ENCODE data around the gene SLC25A29. TPM values are rescaled to one million over a fixed set of nuclear protein-coding genes. Genes with fewer than 3 reads are reported as not detected.
"Not testable (repeated sequence)": the region's sequence is repeated elsewhere in the genome, so short reads cannot be mapped to it uniquely, and the experiment has no call there.

Gene SLC25A29
- total and polyA plus RNA-seq, 8 donors = 9.0 to 174 (median 28.2) TPM

DNA sequence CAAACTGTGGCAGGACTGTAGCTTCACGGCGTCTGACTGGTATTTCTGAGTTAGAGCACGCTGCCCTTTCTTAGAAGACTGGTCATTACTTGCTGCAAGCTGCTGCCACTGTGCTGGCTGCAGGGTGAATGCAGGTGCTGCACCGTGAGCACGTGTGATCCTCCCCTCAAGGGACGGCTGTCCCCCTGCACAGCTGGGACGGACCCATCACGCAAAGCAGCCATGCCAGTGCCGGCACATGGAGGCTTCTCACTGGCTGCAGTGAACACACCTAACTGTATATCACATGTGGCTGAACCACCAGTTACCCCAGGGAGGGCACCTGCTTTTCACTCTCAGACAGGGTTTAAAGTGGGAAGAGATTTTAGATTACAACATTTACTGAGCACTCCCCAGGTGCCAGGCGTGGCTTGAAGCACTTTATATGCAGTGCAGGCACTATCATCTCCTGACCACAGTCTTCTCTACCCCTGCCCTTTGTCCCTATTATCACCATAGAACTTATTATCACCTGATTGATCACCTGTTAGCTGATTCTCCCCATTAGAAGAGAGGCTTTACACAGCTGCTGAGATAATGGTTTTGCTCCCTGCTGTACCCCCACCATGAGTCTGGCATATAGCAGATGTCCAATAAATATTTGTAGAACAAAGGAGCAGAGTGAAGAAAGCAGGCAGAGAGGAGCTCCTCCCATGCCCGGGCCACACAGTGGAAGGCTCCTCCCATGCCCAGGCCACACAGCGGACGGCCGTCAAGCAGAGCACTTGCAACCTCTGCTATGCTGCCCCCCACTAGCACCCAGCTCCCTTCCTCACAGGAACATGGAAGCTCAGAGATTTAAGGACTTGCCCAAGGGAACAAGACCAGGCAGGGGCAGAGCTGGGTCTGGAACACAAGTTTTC, 42.8 kb upstream of the SLC25A29 start:
- Histone ChIP-seq H3K4me3 (no peak overlapping the region), H3K9me3 (no peaks in the 10 kb centered on the region), H3K27ac (no peak overlapping the region), H3K4me1 (no peaks in the 10 kb centered on the region), H3K36me3 (peaks cover 44 to 91% (median 84%) of the 10 kb centered on the region in 4 donors), H3K27me3 (no peaks in the 10 kb centered on the region)
- no peak for TF ChIP-seq POLR2AphosphoS5 (IDR thresholded peaks at IDR 0.05)
- DNase-seq = no peak
- 70 to 88% (median 77%) methylated on average over 6 to 14 of the region's 14 CpGs for WGBS, 5 donors
- intact Hi-C loops (cut with DNase I; ENCODE audit: low total_unique reads) = no loop called here

DNA sequence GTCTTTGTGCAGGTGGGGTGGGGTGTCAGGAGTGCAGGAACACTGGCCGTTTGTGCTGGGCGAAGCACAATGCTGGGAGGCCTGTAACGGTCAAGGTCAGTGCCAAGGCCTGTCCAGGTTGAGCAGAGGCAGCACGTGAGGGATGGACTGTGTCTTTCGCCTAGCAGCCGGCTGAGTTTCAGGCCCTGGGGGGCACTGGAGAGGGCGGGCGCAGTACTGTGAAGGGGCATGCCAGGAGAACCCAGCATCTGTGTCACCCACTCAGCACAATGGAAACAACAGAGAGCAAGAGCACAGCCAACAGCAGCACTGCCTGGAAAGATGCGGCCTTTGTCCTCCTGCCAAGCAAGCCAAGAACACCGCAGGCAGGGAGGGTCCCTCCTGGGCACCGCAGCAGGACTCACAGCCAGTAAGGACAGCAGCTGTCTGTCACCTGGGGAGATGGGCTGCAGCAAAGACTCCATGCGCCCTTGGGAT, 42.0 kb upstream of the SLC25A29 start:
- peaks cover 37 to 91% (median 78%) of the 10 kb centered on the region in 4 donors for H3K36me3 ChIP-seq
- intact Hi-C loops (cut with DNase I; ENCODE audit: low total_unique reads) = no loop called here
- no peak overlapping the region for H3K27ac ChIP-seq

DNA sequence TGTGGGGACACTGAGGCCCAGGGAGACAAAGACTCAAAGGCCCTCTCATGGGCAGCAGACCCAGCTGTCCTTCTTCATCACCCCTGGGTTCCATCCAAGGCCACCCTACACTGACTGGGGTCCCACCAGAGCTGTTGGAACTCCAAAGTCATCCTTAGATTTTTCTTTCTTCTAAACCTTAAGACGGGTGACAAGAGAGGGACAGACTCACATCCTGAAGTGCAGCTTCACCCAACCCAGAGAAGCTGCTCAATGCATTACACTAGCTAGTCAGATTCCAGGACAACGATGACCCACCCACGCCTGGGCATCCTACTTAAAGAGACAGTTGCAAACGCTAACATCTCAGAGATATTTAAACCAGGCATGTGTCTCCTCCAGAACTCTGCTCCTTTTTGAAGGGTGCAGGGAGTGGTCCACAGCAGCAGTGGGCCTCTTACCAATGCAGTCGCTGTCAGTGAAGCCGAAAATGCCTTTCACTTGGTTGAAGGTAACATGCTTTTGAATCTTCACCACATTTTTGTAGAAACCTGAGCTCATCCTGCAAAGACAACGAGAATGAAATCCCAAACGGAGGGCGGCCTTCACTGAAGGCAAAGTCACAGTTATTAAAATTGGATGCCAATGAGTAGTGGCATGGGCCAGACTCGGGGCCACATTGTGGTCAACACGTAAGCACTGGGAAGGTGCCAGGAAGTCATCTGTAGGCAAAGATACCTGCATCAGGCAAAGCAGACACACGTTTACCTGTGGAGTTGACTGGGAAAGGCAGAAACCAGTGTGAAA, 40.3 kb upstream of the SLC25A29 start:
- H3K9me3 ChIP-seq = no peaks in the 10 kb centered on the region
- H3K4me1 ChIP-seq = peaks cover 7 to 11% (median 10%) of the 10 kb centered on the region in 4 donors
- 91 to 94% (median 94%) methylated on average over 12 of the region's 12 CpGs for WGBS, 5 donors
- no peak for TF ChIP-seq POLR2AphosphoS5 (IDR thresholded peaks at IDR 0.05)
- TF ChIP-seq EP300 (IDR thresholded peaks at IDR 0.05) = no peak
- TF ChIP-seq, protein P1, sequence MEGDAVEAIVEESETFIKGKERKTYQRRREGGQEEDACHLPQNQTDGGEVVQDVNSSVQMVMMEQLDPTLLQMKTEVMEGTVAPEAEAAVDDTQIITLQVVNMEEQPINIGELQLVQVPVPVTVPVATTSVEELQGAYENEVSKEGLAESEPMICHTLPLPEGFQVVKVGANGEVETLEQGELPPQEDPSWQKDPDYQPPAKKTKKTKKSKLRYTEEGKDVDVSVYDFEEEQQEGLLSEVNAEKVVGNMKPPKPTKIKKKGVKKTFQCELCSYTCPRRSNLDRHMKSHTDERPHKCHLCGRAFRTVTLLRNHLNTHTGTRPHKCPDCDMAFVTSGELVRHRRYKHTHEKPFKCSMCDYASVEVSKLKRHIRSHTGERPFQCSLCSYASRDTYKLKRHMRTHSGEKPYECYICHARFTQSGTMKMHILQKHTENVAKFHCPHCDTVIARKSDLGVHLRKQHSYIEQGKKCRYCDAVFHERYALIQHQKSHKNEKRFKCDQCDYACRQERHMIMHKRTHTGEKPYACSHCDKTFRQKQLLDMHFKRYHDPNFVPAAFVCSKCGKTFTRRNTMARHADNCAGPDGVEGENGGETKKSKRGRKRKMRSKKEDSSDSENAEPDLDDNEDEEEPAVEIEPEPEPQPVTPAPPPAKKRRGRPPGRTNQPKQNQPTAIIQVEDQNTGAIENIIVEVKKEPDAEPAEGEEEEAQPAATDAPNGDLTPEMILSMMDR (IDR thresholded peaks at IDR 0.05) = no peak
- no peak for TF ChIP-seq POLR2A (IDR thresholded peaks at IDR 0.05)
- intact Hi-C loops (cut with DNase I; ENCODE audit: low total_unique reads) = no loop called here
- H3K27me3 ChIP-seq = no peaks in the 10 kb centered on the region
- no peak overlapping the region for H3K27ac ChIP-seq
- H3K4me3 ChIP-seq = no peak overlapping the region
- no peak for DNase-seq
- peaks cover 27 to 91% (median 73%) of the 10 kb centered on the region in 4 donors for H3K36me3 ChIP-seq

More for the DNA sequence above, 42.0 kb upstream of the SLC25A29 start:
- Histone ChIP-seq H3K4me1 (no peaks in the 10 kb centered on the region), H3K27me3 (no peaks in the 10 kb centered on the region), H3K9me3 (no peaks in the 10 kb centered on the region), H3K4me3 (no peak overlapping the region)
- DNase-seq = no peak
- WGBS, 5 donors = 83 to 96% (median 90%) methylated on average over 11 to 12 of the region's 12 CpGs
- TF ChIP-seq POLR2AphosphoS5 (IDR thresholded peaks at IDR 0.05) (no peak), EP300 (IDR thresholded peaks at IDR 0.05) (no peak)
- TF ChIP-seq, protein P1 (IDR thresholded peaks at IDR 0.05) = no peak

DNA sequence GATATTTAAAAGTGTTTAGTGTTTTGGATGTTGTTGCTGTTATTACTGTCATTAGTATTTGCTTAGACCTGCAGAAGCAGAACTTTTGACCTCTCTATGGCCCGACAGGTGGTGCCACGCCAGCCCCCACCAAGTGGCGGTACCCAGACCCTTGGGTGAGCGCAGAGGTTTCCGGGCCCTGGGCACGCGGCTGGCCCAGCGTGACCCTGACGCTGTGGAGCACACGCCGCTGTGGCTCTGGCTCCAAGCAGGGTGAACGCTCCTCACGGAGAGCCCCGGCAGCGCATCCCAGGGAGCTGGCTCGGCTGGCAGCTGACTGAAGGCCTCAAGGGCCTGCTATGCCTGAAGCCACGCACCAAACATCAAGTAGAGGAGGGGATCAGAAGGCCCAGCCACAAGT, 39.5 kb upstream of the SLC25A29 start:
- intact Hi-C loops (cut with DNase I; ENCODE audit: low total_unique reads) = no loop called here
- Histone ChIP-seq H3K27me3 (no peaks in the 10 kb centered on the region), H3K4me3 (no peak overlapping the region), H3K9me3 (no peaks in the 10 kb centered on the region), H3K4me1 (peaks cover 12 to 19% (median 16%) of the 10 kb centered on the region in 4 donors), H3K27ac (no peak overlapping the region), H3K36me3 (peaks cover 27 to 88% (median 66%) of the 10 kb centered on the region in 4 donors)
- no peak for TF ChIP-seq POLR2AphosphoS5 (IDR thresholded peaks at IDR 0.05)
- TF ChIP-seq, protein P1 (IDR thresholded peaks at IDR 0.05) = no peak
- no peak for TF ChIP-seq EP300 (IDR thresholded peaks at IDR 0.05)
- no peak for TF ChIP-seq POLR2A (IDR thresholded peaks at IDR 0.05)
- 91 to 97% (median 96%) methylated on average over 11 to 17 of the region's 17 CpGs for WGBS, 5 donors
- no peak for DNase-seq

DNA sequence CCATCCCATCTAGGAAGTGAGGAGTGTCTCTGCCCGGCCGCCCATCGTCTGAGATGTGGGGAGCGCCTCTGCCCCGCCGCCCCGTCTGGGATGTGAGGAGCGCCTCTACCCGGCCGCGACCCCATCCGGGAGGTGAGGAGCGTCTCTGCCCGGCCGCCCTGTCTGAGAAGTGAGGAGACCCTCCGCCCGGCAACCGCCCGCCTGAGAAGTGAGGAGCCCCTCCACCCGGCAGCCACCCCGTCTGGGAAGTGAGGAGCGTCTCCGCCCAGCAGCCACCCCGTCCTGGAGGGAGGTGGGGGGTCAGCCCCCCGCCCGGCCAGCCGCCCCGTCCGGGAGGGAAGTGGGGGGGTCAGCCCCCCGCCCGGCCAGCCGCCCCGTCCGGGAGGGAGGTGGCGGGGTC, 38.4 kb upstream of the SLC25A29 start:
- 91 to 100% (median 96%) methylated on average over 5 to 26 of the region's 35 CpGs; no CpG with 5 or more reads in 1 of the 5 donors for WGBS, 5 donors
- Histone ChIP-seq H3K4me1 (peaks cover 12 to 24% (median 17%) of the 10 kb centered on the region in 4 donors), H3K36me3 (peaks cover 32 to 88% (median 67%) of the 10 kb centered on the region in 4 donors)
- H3K9me3 ChIP-seq; DNase-seq; H3K4me3 ChIP-seq; H3K27me3 ChIP-seq; intact Hi-C loops (cut with DNase I; ENCODE audit: low total_unique reads); H3K27ac ChIP-seq: not testable (repeated sequence)

DNA sequence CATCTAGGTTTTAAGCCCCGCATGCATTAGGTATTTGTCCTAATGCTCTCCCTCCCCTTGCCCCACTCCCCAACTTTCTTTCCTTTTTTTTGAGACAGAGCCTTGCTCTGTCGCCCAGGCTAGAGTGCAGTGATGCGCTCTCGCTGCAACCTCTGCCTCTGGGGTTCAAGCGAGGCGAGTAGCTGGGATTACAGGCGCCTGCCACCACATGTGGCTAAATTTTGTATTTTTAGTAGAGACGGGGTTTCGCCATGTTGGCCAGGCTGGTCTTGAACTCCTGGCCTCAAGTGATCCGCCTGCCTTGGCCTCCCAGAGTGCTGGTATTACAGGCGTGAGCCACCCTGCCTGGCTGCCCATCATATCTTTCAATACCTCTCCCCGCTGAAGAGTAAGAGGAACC, 36.6 kb upstream of the SLC25A29 start:
- intact Hi-C loops (cut with DNase I; ENCODE audit: low total_unique reads); H3K4me3 ChIP-seq; DNase-seq; H3K27me3 ChIP-seq; H3K9me3 ChIP-seq: not testable (repeated sequence)
- H3K36me3 ChIP-seq = peaks cover 24 to 87% (median 65%) of the 10 kb centered on the region in 4 donors
- peaks cover 12 to 24% (median 17%) of the 10 kb centered on the region in 4 donors for H3K4me1 ChIP-seq
- 96 to 99% (median 98%) methylated on average over 12 of the region's 12 CpGs for WGBS, 5 donors
- peak overlapping the region in 2 of 5 donors; percentile 77 to 82 for H3K27ac ChIP-seq

Data from stomach (tissue), 9 donors.